GM18909 (cell line): ENCODE results near the gene CHI3L1.

ENCODE experiments used
- ATAC-seq: cut with Tn5 transposase; IDR thresholded peaks from one replicate; pipeline ENCODE4 v1.9.1; 2021; ENCODE audit warnings: mild to moderate bottlenecking; ENCODE audit not compliant: unreplicated experiment, poor library complexity

CHI3L1 gene

GRCh38 chr1:203153989-203154821 is 32.3 kb downstream of the CHI3L1 start:
- no peak for ATAC-seq

DNA sequence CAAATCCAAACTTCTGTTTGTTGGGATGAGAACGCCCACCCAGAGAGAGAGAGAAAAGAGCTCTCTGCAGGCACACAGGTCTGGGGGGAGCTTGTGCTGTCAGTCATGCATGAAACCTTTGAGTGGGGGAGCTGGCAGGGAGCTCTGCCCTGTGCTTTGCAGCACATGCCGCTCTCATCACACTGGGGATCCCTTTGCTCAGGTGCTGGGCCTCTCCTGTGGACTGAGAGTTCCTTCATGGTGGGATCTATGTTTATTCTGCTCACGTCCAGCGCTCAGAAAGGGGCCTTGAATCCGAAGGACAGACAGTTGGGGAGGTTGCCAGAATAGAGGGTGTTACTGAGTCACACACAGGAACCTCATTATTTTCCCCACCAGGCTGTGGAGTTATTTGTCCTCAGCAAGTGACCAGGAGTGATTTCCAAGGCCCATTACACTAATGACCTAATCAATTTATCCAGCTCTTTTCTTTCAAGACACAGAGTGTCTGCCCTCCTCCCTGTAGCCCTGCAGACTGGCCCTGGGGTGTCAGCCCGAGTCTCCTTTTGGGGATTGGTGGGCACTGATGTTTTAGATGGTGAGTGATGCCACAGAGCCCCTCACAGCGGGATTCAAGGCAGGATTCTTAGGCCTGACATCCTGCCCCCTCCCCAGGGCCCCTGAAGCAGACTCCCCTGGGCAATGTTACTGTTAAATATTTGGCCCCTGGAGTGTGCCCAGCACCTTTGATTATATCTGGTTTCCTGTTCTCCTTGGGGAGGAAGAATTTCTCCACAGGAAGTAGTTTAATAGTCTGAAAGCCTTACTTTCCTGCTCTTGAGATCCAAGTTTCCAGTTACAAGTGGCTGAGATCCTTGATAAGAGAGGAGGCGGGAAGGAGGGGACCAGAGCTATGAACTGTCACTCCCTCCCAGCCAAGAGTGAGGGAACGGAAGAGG is 33.2 kb downstream of the CHI3L1 start:
- ATAC-seq, result no peak

DNA sequence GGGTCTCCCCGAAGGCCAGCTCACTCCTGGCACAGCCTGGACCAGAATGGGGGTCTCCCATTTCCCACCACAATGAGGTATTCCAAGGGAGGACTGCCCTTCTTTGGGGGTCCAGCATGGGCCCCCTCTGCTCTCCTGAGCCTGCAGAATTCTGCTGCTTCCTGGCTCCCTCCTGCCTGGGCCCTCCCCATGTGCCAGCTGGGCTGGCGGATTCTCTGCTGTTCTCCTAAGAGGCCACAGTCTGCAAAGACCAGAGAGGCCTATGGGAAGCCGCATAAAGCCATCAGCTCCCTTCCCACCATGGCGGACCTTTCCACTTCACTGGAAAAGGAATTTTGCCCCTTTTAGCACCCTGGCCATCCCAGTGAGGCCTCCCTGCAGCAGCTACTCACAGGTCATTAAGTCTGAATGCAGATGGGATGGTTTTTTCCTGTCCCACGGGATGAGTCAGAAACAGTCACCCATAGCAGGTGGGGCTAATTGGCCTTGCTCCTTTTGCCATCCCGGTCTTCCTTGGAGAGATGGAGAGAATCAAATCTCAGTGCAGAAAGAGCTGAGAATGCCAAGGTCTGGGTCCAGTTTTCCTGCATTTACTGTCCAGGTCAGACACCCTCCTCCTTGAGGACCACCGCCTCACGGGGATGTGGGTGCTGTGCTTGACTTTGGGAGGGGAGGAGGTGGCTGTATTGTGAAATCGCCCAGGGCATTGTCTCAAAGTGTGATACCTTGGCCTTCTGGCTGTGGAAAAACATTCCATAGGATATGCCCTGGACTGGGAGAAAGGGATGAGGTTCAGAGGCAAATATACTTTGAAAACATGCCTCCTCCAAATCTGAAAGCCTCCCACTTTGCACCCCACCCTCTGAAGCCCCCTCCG is 34.1 kb downstream of the CHI3L1 start:
- no peak for ATAC-seq

DNA sequence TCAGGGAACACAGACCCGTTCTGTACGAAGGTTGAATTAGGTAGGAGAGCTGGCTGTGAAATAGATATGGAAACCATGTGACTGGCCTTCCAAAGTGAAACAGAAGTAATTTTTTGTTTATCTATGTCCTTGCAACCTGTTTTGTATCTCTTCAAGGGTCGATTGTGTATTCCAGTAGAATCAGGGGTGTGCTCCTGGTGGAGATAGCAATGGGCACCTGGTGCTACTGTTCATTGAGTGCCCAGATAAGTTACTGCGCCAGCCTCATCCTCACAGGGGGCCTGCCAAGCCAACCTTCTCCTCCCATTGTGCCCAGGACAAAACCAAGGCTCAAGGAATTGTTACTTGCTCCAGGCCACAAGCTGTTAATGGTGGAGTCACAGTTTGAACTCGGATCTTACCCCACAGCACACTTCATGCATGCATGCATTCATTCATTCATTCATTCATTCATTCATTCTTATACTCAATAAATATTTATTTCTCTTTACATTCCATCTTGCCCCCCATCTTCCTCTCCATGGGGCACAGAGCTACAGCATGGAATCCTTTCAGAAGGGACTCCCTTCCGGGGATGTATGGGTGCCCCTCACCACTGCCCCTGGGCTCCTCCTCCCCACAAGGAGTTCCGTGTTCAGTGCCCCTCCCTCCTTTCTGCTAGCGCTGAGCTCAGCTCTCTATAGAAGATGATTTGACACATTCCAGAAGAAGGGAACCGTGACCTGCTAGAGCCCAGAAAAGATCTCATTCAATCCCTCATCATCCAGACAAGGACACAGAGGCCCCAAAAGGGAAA is 34.9 kb downstream of the CHI3L1 start:
- no peak for ATAC-seq

GRCh38 chr1:203150511-203151297 is 35.8 kb downstream of the CHI3L1 start:
- ATAC-seq, result no peak

- ATAC-seq, result no peak
Observed at GRCh38 chr1:203149188-203149840, 37.2 kb downstream of the CHI3L1 start.

DNA sequence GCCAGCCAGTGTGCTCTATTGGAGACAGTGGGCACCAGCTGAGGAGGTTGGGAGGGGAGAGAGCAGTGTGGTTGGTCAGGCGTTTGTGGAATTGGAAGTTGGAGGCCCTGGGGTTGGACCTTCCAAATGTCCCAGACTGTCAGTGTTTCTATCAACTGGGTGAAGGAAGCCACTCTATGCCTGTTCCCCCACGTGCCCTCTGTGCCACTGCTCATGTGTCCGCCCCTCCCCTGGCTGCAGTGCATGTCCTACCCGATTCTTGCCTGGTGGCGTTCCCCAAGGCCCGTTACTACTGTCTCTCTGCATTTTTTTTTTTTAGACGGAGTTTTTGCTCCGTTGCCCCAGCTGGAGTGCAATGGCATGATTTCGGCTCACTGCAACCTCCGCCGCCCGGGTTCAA is 37.9 kb downstream of the CHI3L1 start:
- no peak for ATAC-seq

DNA sequence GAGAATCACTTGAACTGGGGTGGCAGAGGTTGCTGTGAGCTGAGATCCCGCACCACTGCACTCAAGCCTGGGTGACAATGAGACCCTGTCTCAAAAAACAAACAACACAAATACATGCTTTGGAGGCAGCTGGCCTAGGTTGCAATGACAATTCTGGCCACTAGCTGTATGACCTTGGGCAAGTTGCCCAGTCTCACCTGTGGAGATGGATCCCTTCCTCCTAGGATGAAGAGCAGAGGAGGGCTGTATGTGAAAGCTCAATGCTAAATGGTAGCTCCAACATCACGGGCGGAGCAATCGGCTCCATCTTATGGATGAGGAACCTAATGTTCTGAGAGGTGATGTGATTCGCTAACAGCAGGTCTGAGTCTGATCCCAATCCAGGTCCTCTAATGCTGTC is 38.4 kb downstream of the CHI3L1 start:
- ATAC-seq, result no peak

DNA sequence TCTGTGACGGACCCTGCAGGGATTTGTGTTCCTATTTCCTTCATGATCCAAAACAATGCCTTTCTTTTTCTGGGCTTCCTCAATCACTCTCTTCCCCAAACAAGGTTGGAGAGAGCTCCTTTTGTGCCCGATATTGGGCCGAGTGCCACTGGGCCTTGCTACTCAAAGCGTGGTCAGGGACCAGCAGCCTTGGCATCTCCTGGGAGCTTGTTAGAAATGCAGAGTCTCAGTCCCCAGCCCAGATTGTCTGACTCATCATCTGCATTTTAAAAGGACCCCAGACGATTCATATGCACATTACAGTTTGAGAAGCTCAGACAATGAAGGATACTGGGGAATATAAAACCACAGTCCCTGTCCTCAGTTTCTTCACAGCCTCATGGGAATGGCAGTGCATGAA is 39.1 kb downstream of the CHI3L1 start:
- ATAC-seq, result no peak

- no peak for ATAC-seq
Observed at GRCh38 chr1:203146537-203146936, 40.0 kb downstream of the CHI3L1 start.

GRCh38 chr1:203146042-203146369 is 40.5 kb downstream of the CHI3L1 start:
- ATAC-seq, result no peak

DNA sequence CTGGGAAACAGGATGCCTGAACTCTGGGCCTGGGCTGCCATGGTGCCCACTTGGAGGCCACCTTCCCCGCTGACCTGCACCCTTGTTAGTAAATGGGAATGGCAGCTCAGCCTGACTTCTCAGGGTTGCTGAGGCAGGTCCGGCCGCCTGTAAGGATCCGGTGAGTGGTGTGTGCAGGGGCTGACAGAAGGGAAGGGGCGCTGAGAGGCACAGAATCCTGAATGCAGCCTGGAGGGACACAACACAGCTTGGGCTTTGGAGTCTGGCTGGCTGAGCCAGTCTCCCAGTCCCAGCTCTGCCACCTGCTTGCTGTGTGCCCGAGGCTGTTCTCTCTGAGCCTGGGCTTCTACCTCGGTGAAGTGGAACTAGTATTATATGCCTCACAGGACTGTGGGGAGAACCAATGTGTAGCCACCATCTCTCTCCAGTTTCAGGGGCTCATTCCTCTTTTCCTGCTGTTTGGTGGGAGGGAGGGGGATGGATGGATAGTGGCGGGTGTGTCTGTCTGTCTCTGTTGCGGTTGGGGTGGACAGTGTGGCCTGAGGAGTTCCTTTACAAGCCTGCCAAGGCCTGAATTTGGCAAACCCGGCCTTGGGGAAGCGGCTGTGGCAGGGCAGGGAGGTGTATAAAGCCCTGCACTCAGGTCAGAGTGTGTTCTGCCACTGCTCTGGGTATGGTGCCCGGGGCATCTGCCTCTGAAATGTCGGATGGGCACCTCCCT is 41.0 kb downstream of the CHI3L1 start:
- ATAC-seq, result no peak

DNA sequence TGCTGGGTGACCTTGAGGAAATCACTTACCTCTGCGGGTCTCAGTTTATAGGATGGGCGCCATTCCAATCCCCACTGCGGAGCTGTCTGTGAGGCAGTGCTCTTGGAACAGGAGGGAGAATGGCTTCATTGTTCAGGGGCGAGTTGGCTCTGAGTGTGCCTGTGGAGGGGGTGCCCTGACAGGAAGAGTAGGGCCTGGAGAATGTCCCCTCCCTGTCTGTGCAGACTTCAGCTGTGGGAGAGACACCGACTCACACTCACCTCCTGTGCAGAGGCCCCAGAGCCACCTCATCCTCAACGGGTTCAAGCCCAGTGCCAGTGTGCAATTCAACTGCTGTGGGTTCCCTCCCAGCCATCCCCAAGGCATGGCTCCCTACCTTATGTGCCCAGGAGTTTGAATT is 41.8 kb downstream of the CHI3L1 start:
- ATAC-seq, result no peak

DNA sequence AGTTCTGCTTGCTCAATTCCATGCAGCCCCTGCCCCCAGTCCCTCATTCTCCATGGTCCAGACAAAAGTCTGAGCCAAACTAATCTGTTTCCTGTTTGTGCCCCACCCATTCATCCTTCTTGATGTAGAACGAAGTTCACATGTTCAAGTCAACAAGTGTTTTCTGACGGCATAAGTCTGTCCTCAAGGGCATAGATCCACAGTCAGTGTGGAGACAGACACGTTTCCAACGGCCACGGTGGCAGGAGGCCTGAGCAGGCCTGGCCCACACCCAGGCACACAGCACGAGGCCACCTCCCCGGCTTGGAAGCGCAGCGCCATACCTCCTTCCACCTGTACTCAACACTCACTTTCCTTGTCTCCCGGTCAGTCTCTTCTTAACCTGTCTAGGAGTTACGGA is 42.9 kb downstream of the CHI3L1 start:
- no peak for ATAC-seq

- no peak for ATAC-seq
Observed at GRCh38 chr1:203142684-203143408, 43.7 kb downstream of the CHI3L1 start.

- no peak for ATAC-seq
Observed at GRCh38 chr1:203142124-203142523, 44.4 kb downstream of the CHI3L1 start.
